HG03520 (cell line): Measurements from ENCODE around the gene ATP6V1G1.

Experiments
- ATAC-seq: cut with Tn5 transposase; IDR thresholded peaks from one replicate; pipeline ENCODE4 v1.9.1; 2021; ENCODE audit warnings: mild to moderate bottlenecking, moderate library complexity; ENCODE audit not compliant: unreplicated experiment

ATP6V1G1 gene, protein sequence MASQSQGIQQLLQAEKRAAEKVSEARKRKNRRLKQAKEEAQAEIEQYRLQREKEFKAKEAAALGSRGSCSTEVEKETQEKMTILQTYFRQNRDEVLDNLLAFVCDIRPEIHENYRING

DNA sequence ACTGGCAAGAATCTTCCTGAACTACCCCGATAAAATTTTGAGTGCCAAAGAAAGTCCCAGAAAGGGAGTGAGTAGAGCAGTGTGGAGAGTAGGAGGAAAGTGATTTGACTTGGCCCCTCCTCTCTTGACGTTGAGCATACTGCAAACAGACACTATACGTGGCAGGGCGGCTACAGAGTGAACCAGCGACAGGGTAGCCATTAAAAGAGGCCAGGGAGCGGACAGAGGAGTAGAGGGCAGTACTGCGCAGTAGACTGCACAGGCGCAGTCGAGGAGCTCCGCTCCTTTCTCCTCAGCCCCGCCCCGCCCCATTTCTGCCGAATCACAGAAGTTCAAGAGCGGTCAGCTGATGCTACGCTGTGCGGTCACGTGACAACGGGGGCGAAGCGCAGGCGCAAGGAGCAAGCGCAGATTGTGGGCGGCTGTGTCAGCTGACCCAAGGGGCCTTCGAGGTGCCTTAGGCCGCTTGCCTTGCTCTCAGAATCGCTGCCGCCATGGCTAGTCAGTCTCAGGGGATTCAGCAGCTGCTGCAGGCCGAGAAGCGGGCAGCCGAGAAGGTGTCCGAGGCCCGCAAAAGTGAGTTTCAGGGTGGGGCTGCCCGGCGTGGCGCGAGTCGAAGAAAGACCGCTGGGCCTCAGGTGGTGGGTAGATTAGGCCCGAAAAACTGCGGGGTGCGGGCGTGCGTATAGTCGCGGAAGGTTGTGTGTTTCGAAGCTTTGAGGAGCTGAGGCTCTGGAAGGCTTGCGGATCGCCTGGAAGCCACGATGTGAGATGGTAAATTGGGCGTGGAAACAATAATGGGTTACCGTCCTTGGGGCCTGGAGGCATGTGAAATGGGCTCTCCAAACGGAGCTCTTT, at the start of gene ATP6V1G1:
Gene ATP6V1G1 (plus strand): TSS at position 425 of the 858 bp plus-strand sequence. CDS start 70 bp downstream, at position 495.
- ATAC-seq = peak; percentile 94

GRCh38 chr9:114538241-114538640, 49.3 kb upstream of the ATP6V1G1 start:
- peak; percentile 67 for ATAC-seq

- no peak for ATAC-seq
Measured at GRCh38 chr9:114539701-114540380, 47.7 kb upstream of the ATP6V1G1 start.

- ATAC-seq = no peak
Measured at GRCh38 chr9:114545055-114545454, 42.5 kb upstream of the ATP6V1G1 start.

DNA sequence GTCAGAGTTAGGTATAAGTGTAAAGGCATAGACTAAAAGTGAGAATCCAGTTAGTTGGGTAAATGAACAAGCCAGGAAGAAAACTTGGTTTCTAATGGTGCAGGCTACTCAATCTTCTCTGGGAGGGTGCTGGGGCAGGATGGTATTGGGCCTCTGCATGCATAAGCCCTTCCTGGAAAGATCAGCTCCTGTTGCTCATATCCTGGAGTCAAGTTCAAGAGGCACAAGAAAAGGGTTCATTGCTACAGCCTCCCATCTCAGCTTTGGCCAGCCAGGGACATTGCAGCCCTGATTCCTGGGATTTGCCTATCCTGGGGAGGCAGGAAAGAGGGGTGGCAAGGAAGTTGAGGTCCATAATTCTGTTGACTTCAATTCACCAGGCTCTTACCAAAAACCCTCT, 40.7 kb upstream of the ATP6V1G1 start:
- no peak for ATAC-seq

GRCh38 chr9:114549697-114550330, 37.8 kb upstream of the ATP6V1G1 start:
- ATAC-seq = no peak

GRCh38 chr9:114551750-114552685, 35.6 kb upstream of the ATP6V1G1 start:
- no peak for ATAC-seq

DNA sequence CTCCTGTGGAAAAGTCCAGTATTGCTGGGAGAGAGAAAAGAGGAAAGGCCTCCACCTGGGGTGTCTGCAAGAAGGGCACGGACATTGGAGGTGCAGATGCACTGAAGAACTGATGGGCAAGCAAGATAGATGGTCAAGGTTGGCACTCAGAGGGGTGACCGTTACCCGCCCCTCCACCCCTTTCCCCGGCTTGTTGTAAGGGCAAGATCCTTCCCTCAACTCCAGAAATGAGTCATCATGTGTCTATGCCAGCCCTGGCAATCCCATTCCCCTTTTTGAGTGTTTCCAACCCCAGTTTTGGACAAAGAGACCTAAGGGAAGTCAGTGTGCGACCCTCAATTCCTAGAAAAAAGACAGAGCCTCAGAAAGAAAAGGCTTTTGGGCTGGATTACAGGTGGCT, 34.9 kb upstream of the ATP6V1G1 start:
- ATAC-seq = no peak

GRCh38 chr9:114553202-114553601, 34.4 kb upstream of the ATP6V1G1 start:
- ATAC-seq = no peak

GRCh38 chr9:114555696-114556095, 31.9 kb upstream of the ATP6V1G1 start:
- no peak for ATAC-seq

DNA sequence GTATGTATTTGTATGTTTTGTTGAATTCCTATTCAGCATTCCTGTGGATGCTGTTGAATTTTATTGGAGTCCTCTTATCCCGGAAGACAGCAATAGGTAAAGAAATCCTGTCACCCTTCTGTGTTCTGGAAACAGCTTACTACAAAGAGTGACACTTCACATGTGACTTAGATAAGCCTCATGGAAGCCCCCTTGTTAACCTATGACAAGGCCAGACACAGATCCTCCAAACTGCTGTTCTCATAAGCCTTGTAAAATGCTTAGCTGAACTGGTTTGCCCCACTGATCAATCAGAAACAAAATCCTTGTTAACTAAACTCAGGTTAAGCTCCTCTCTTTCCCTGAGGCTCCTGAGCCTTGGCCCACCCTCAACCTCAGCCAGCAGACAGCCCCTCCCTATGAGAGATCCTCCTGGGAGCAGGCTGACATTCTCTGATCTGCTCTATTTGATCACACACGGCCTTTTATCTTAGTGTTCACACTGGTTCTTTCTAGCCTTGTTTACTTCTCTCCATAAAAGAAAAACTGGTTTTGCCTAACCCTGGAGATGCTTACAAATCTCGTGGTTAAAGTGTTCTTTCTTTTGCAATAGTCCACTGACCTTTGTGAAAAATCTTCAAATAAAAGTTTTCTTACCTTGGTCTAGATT, 29.4 kb upstream of the ATP6V1G1 start:
- ATAC-seq = no peak

DNA sequence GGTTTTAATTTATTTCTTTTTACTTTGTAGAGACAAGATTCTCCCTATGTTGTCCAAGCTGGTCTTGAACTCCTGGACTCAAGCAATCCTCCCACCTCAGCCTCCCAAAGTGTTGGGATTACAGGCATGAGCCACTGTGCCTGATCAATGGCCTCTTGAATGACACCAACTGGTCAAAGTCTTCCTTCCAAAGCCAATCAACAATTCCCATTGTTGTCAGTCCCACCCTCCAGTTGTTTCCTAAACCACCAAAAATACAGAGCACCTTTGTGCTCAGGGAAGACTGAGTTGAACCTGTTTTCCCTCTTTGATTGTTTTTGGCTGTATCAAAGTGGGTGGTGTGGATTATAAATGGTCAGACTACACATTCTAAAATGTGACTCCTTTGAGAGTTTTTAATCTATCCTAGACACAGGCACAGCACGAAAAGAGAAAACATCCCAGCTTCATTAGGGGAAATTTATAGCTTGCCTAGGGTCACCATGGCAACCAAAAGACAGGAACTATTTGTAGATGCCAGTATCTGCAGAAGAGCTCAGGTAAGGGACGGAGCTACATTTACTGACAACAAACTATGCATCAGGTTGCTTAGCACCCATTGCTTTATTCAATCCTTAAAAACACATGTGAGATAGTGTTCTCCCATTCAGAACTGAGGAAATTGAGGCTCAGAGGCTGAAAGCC, 27.6 kb upstream of the ATP6V1G1 start:
- ATAC-seq = no peak

- no peak for ATAC-seq
Measured at GRCh38 chr9:114560956-114561355, 26.6 kb upstream of the ATP6V1G1 start.

- no peak for ATAC-seq
Measured at GRCh38 chr9:114561771-114562170, 25.8 kb upstream of the ATP6V1G1 start.

- ATAC-seq = no peak
Measured at GRCh38 chr9:114565204-114565603, 22.4 kb upstream of the ATP6V1G1 start.

- no peak for ATAC-seq
Measured at GRCh38 chr9:114570742-114571141, 16.8 kb upstream of the ATP6V1G1 start.

DNA sequence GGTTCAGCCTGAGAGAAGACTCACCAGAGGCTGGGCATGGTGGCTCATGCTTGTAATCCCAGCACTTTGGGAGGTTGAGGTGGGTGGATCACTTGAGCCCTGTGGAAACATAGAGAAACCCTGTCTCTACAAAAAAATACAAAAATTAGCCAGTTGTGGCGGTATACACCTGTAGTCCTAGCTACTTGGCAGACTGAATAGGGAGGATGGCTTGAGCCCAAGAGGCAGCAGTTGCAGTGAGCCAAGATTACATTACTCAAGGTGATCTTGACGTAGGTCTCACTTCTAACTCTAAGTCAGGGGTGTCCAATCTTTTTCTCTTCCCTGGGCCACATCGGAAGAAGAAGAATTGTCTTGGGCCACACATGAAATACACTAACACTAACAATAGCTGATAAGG, 16.2 kb upstream of the ATP6V1G1 start:
- no peak for ATAC-seq

DNA sequence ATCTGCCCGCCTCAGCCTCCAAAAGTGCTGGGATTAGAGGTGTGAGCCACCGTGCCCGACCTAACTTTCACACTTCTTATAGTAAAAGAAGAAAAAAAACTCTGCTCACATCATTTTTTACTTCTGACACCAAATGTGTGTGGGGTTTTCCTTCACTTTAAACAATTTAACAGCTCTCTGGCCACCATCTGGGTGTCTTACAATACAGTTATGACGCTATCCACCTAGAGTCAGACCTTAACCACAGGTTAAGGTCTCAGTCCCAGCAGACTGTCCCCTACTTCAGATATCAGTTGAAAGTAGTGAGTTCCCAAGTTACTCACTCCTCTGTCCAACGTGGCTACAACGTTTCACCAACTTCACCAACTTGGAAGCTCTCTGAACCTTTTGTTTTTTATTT, 15.4 kb upstream of the ATP6V1G1 start:
- no peak for ATAC-seq

DNA sequence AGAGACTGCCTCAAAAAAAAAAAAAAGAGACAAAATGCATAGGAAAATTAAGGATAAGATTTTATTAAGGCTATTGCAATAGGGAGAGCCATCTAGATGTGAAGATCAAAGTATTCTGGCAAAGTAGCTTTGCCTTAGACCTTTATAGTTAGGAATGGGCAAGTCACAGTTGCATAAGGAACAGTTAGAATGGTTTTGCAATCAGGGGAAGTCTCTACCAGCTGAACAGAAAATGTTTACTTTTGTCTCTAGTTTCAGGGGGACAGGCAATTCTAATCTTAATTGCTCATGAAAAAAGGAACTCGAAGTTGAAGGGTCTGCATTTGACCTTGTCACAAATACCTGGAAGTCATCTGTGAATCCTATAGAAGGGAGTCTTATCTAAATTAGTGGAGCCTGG, 13.1 kb upstream of the ATP6V1G1 start:
- no peak for ATAC-seq
